Neural cell (in vitro differentiated cells): ENCODE data around the gene JHY.

Experiments used
- EP300 ChIP-seq: fragments of 450-650 bp; conservative IDR thresholded peaks from 2 replicates; pipeline ENCODE4 v1.6.1; 2014; ENCODE audit warnings: antibody characterized with exemption, mild to moderate bottlenecking, moderate library complexity; ENCODE audit not compliant: poor library complexity, severe bottlenecking
- EZH2 ChIP-seq: fragments of 200-600, 300-800 bp; shearing (Covaris generic), sonication (generic); IDR thresholded peaks from 2 replicates; pipeline ENCODE4 v1.6.1; 2014; ENCODE audit warnings: antibody characterized with exemption, low read length, borderline replicate concordance, mild to moderate bottlenecking; ENCODE audit not compliant: insufficient read depth, poor library complexity, severe bottlenecking
- MXI1 ChIP-seq: fragments of 450-650 bp; conservative IDR thresholded peaks from 2 replicates; pipeline ENCODE4 v1.6.1; 2014; ENCODE audit warnings: antibody characterized with exemption, mild to moderate bottlenecking; ENCODE audit not compliant: poor library complexity, severe bottlenecking
- POLR2AphosphoS5 ChIP-seq: IDR thresholded peaks from 2 replicates; pipeline ENCODE4 v1.6.1; 2012
- RAD21 ChIP-seq: fragments of 450-650 bp; conservative IDR thresholded peaks from 2 replicates; pipeline ENCODE4 v1.6.1; 2014; ENCODE audit warnings: antibody characterized with exemption, mild to moderate bottlenecking, moderate library complexity
- SMC3 ChIP-seq: fragments of 450-650 bp; conservative IDR thresholded peaks from 2 replicates; pipeline ENCODE4 v1.6.1; 2014; ENCODE audit warnings: antibody characterized with exemption, mild to moderate bottlenecking, moderate library complexity; ENCODE audit not compliant: poor library complexity
- TF ChIP-seq, protein P1 (sequence below): fragments of 450-650 bp; IDR thresholded peaks from 2 replicates; pipeline ENCODE4 v1.5.1; 2014; ENCODE audit warnings: antibody characterized with exemption, mild to moderate bottlenecking, moderate library complexity; ENCODE audit not compliant: poor library complexity, severe bottlenecking
- TF ChIP-seq, protein P2 (sequence below): IDR thresholded peaks from 2 replicates; pipeline ENCODE4 v1.6.1; 2012; ENCODE audit warnings: borderline replicate concordance

DNA sequence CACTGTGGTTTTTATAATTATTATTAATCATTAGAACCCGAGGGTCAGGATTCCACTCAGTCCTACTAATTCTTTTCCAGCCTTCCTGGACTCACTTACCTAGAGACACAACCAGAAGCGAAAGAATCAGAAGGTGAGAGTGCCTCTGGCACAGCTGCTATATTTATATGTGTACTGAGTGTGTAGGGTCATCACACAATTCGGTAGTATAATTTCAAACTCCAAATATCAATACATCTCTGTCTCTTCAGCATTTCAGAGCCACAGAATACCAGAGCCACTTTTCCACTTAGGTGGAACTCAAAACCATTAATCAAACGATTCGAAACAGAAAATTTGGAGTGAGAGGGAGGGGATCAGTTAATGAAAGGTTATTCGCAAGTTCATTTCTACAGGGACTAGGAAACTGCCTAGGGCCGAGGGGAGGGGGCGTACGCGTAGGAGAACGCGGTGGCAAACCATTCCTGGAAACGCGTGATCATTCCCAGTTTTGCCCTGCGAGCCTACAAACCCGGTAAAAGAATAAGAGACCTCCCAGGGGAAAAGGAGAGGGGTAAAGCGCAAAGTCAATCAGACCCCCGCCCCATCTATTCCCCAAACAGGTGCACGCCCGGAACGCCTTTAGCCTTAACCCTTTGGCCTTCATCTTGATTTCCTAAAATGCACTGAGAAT, 93.6 kb downstream of the JHY start:
- TF ChIP-seq, protein P1, sequence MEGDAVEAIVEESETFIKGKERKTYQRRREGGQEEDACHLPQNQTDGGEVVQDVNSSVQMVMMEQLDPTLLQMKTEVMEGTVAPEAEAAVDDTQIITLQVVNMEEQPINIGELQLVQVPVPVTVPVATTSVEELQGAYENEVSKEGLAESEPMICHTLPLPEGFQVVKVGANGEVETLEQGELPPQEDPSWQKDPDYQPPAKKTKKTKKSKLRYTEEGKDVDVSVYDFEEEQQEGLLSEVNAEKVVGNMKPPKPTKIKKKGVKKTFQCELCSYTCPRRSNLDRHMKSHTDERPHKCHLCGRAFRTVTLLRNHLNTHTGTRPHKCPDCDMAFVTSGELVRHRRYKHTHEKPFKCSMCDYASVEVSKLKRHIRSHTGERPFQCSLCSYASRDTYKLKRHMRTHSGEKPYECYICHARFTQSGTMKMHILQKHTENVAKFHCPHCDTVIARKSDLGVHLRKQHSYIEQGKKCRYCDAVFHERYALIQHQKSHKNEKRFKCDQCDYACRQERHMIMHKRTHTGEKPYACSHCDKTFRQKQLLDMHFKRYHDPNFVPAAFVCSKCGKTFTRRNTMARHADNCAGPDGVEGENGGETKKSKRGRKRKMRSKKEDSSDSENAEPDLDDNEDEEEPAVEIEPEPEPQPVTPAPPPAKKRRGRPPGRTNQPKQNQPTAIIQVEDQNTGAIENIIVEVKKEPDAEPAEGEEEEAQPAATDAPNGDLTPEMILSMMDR = no peak
- TF ChIP-seq POLR2AphosphoS5 (peak; percentile 66), EP300 (no peak), SMC3 (no peak), EZH2 (peak; percentile 19), MXI1 (no peak), RAD21 (no peak)
- TF ChIP-seq, protein P2, sequence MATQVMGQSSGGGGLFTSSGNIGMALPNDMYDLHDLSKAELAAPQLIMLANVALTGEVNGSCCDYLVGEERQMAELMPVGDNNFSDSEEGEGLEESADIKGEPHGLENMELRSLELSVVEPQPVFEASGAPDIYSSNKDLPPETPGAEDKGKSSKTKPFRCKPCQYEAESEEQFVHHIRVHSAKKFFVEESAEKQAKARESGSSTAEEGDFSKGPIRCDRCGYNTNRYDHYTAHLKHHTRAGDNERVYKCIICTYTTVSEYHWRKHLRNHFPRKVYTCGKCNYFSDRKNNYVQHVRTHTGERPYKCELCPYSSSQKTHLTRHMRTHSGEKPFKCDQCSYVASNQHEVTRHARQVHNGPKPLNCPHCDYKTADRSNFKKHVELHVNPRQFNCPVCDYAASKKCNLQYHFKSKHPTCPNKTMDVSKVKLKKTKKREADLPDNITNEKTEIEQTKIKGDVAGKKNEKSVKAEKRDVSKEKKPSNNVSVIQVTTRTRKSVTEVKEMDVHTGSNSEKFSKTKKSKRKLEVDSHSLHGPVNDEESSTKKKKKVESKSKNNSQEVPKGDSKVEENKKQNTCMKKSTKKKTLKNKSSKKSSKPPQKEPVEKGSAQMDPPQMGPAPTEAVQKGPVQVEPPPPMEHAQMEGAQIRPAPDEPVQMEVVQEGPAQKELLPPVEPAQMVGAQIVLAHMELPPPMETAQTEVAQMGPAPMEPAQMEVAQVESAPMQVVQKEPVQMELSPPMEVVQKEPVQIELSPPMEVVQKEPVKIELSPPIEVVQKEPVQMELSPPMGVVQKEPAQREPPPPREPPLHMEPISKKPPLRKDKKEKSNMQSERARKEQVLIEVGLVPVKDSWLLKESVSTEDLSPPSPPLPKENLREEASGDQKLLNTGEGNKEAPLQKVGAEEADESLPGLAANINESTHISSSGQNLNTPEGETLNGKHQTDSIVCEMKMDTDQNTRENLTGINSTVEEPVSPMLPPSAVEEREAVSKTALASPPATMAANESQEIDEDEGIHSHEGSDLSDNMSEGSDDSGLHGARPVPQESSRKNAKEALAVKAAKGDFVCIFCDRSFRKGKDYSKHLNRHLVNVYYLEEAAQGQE = no peak
